Measurements from ENCODE around the gene ATP1B1.
"Not testable (repeated sequence)": the region's sequence is repeated elsewhere in the genome, so short reads cannot be mapped to it uniquely, and the experiment has no call there.

ATP1B1 gene

GRCh38 chr1:169113613-169114119, 7.2 kb downstream of the ATP1B1 start:
- in situ Hi-C loops (cut with MboI; ENCODE audit: low sequenced_read_pairs) = no loop called here

GRCh38 chr1:169115891-169116585, 9.5 kb downstream of the ATP1B1 start:
- in situ Hi-C loops (cut with MboI; ENCODE audit: low sequenced_read_pairs) = no loop called here

- in situ Hi-C loops (cut with MboI; ENCODE audit: low sequenced_read_pairs) = no loop called here
Observed at GRCh38 chr1:169117014-169117413, 10.5 kb downstream of the ATP1B1 start.

GRCh38 chr1:169117599-169117998, 11.1 kb downstream of the ATP1B1 start:
- in situ Hi-C loops (cut with MboI; ENCODE audit: low sequenced_read_pairs) = no loop called here

- in situ Hi-C loops (cut with MboI; ENCODE audit: low sequenced_read_pairs) = no loop called here
Observed at GRCh38 chr1:169118227-169118626, 11.7 kb downstream of the ATP1B1 start.

GRCh38 chr1:169119405-169119804, 12.9 kb downstream of the ATP1B1 start:
- in situ Hi-C loops (cut with MboI; ENCODE audit: low sequenced_read_pairs) = no loop called here

GRCh38 chr1:169120066-169120465, 13.6 kb downstream of the ATP1B1 start:
- in situ Hi-C loops (cut with MboI; ENCODE audit: low sequenced_read_pairs) = no loop called here

GRCh38 chr1:169121146-169121923, 14.8 kb downstream of the ATP1B1 start:
- in situ Hi-C loops (cut with MboI; ENCODE audit: low sequenced_read_pairs) = no loop called here

GRCh38 chr1:169122976-169123375, 16.5 kb downstream of the ATP1B1 start:
- in situ Hi-C loops (cut with MboI; ENCODE audit: low sequenced_read_pairs) = no loop called here

GRCh38 chr1:169124459-169124858, 18.0 kb downstream of the ATP1B1 start:
- in situ Hi-C loops (cut with MboI; ENCODE audit: low sequenced_read_pairs) = no loop called here

- in situ Hi-C loops (cut with MboI; ENCODE audit: low sequenced_read_pairs) = not testable (repeated sequence)
Observed at GRCh38 chr1:169125597-169125996, 19.1 kb downstream of the ATP1B1 start.

- in situ Hi-C loops (cut with MboI; ENCODE audit: low sequenced_read_pairs) = no loop called here
Observed at GRCh38 chr1:169126335-169126734, 19.8 kb downstream of the ATP1B1 start.

- in situ Hi-C loops (cut with MboI; ENCODE audit: low sequenced_read_pairs) = no loop called here
Observed at GRCh38 chr1:169127305-169127704, 20.8 kb downstream of the ATP1B1 start.

GRCh38 chr1:169128562-169128961, 22.1 kb downstream of the ATP1B1 start:
- in situ Hi-C loops (cut with MboI; ENCODE audit: low sequenced_read_pairs) = no loop called here

- in situ Hi-C loops (cut with MboI; ENCODE audit: low sequenced_read_pairs) = no loop called here
Observed at GRCh38 chr1:169129109-169129784, 22.8 kb downstream of the ATP1B1 start.

GRCh38 chr1:169130683-169131082, 24.2 kb downstream of the ATP1B1 start:
- in situ Hi-C loops (cut with MboI; ENCODE audit: low sequenced_read_pairs) = no loop called here

GRCh38 chr1:169132512-169133227, 26.2 kb downstream of the ATP1B1 start:
- in situ Hi-C loops (cut with MboI; ENCODE audit: low sequenced_read_pairs) = no loop called here

- in situ Hi-C loops (cut with MboI; ENCODE audit: low sequenced_read_pairs) = no loop called here
Observed at GRCh38 chr1:169133228-169133576, 26.7 kb downstream of the ATP1B1 start.

GRCh38 chr1:169133801-169134502, 27.5 kb downstream of the ATP1B1 start:
- in situ Hi-C loops (cut with MboI; ENCODE audit: low sequenced_read_pairs) = no loop called here

- in situ Hi-C loops (cut with MboI; ENCODE audit: low sequenced_read_pairs) = no loop called here
Observed at GRCh38 chr1:169137357-169137756, 30.9 kb downstream of the ATP1B1 start.
